GM21423 (cell line): ENCODE data around the gene APEH.

ENCODE experiments used
- ATAC-seq: cut with Tn5 transposase; IDR thresholded peaks from one replicate; pipeline ENCODE4 v1.9.1; 2021; ENCODE audit warnings: mild to moderate bottlenecking, moderate library complexity; ENCODE audit not compliant: unreplicated experiment

Gene APEH

DNA sequence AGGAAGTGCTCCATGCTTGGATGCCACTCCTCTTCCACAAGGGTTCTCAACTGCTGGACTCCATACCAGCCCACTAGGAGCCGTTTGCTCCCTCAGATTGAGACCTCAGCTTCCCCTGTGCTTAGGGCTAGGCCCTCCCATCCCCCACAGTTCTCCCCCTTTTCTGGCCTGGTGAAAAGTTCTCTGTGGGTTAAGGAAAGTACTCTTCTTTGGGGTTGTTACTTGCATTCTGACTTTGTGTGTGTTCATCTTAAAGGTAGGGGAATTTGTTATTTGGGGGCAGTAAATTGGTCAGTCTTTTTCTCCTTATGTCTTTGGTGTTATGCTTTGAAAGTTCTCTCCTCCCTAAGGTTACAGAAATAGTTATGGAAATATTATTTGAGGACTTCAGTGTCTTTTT, 24.0 kb upstream of the APEH start:
- ATAC-seq: no peak

DNA sequence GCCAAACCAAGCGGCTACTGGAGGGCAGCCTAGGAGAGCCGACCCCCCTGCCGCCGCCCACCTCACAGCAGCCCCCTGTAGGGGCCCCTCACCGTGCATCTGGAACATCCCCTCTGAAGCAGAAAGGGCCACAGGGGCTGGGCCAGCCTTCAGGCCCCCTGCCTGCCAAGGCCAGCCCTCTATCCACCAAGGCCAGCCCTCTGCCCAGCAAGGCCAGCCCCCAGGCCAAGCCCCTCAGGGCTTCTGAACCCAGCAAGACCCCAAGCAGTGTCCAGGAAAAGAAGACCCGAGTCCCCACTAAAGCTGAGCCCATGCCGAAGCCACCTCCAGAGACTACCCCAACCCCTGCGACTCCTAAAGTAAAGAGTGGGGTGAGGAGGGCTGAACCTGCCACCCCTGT, 23.5 kb upstream of the APEH start:
- no peak for ATAC-seq

DNA sequence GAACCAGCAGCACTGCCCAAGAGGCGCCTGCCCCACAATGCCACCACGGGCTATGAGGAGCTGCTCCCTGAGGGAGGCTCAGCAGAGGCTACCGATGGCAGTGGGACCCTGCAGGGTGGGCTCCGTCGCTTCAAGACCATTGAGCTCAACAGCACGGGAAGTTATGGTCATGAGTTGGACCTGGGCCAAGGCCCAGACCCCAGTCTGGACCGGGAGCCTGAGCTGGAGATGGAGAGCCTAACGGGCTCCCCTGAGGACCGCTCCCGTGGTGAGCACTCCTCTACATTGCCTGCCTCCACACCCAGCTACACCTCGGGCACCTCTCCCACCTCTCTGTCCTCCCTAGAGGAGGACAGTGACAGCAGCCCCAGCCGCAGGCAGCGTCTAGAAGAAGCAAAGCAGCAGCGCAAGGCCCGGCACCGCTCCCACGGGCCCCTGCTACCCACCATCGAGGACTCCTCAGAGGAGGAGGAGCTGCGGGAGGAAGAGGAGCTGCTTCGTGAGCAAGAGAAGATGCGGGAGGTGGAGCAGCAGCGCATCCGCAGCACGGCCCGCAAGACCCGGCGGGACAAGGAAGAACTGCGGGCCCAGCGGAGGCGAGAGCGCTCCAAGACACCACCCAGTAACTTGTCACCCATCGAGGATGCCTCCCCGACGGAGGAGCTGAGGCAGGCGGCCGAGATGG, 21.8 kb upstream of the APEH start:
- no peak for ATAC-seq

DNA sequence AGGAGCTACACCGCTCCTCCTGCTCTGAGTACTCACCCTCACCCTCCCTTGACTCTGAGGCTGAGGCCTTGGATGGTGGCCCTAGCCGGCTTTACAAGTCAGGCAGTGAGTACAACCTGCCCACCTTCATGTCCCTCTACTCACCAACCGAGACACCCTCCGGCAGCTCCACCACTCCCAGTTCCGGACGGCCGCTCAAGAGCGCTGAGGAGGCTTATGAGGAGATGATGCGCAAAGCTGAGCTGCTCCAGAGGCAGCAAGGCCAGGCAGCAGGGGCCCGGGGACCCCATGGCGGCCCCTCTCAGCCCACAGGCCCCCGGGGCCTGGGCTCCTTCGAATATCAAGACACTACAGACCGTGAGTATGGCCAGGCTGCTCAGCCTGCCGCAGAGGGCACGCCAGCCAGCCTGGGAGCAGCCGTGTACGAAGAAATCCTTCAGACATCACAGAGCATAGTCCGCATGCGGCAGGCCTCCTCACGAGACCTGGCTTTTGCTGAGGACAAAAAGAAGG, 21.2 kb upstream of the APEH start:
- ATAC-seq: no peak

DNA sequence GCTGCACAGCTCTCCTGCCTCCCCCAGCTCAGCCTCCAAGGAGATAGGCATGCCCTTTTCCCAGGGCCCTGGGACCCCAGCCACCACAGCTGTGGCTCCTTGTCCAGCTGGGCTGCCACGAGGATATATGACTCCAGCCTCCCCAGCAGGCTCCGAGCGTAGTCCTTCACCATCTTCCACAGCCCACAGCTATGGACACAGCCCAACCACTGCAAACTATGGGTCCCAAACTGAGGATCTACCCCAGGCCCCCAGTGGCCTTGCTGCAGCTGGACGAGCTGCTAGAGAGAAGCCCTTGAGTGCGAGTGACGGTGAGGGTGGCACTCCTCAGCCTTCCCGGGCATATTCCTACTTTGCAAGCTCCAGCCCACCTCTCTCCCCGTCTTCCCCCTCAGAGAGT, 20.5 kb upstream of the APEH start:
- ATAC-seq: no peak

DNA sequence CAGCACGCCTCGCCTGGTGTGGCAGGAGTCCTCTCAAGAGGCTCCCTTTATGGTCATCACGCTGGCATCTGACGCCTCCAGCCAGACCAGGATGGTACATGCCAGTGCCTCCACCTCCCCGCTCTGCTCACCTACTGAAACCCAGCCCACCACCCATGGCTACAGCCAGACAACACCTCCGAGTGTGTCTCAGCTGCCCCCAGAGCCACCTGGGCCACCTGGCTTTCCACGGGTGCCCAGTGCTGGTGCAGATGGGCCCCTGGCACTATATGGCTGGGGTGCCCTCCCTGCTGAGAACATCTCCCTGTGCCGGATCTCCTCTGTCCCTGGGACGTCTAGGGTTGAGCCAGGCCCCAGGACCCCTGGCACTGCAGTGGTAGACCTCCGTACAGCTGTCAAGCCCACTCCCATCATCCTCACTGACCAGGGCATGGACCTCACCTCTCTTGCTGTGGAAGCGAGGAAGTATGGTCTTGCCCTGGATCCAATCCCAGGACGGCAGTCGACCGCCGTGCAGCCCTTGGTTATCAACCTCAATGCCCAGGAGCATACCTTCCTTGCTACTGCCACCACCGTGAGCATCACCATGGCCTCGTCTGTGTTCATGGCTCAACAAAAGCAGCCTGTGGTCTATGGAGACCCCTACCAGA, 19.9 kb upstream of the APEH start:
- no peak for ATAC-seq

DNA sequence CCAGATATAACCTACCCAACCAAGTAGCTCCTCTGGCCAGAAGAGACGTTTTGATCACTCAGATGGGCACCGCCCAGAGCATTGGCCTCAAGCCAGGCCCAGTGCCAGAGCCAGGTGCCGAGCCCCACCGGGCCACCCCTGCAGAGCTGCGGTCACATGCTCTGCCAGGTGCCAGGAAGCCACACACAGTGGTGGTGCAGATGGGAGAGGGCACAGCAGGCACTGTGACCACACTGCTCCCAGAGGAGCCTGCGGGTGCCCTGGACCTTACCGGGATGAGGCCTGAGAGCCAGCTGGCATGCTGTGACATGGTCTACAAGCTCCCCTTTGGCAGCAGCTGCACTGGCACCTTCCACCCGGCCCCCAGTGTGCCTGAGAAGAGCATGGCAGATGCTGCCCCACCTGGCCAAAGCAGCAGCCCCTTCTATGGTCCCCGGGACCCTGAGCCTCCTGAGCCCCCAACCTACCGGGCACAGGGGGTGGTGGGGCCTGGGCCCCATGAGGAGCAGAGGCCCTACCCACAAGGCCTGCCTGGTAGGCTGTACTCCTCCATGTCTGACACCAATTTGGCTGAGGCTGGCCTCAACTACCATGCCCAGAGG, 19.1 kb upstream of the APEH start:
- no peak for ATAC-seq

DNA sequence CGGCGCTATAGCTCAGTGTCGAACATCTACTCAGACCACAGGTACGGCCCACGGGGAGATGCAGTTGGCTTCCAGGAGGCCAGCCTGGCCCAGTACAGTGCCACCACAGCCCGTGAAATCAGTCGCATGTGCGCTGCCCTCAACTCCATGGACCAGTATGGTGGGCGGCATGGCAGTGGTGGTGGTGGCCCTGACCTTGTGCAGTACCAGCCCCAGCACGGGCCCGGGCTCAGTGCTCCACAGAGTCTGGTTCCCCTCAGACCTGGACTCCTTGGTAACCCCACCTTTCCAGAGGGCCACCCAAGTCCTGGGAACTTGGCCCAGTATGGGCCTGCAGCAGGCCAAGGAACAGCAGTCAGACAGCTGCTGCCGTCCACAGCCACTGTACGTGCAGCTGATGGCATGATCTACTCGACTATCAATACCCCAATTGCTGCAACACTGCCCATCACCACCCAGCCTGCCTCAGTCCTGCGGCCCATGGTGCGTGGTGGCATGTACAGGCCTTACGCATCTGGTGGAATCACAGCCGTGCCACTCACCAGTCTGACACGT, 18.3 kb upstream of the APEH start:
- no peak for ATAC-seq

DNA sequence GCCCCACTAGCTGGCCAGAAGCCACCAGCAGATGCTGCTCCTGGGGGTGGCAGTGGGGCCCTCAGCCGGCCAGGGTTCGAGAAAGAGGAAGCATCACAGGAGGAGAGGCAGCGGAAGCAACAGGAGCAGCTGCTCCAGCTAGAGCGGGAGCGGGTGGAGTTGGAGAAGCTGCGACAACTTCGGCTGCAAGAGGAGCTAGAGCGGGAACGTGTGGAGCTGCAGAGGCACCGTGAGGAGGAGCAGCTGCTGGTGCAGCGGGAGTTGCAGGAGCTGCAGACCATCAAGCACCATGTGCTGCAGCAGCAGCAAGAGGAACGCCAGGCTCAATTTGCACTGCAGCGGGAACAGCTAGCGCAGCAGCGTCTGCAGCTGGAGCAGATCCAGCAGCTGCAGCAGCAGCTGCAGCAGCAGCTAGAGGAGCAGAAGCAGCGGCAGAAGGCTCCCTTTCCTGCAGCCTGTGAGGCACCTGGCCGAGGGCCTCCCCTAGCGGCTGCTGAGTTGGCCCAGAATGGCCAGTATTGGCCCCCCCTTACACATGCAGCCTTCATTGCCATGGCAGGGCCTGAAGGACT, 17.5 kb upstream of the APEH start:
- no peak for ATAC-seq

DNA sequence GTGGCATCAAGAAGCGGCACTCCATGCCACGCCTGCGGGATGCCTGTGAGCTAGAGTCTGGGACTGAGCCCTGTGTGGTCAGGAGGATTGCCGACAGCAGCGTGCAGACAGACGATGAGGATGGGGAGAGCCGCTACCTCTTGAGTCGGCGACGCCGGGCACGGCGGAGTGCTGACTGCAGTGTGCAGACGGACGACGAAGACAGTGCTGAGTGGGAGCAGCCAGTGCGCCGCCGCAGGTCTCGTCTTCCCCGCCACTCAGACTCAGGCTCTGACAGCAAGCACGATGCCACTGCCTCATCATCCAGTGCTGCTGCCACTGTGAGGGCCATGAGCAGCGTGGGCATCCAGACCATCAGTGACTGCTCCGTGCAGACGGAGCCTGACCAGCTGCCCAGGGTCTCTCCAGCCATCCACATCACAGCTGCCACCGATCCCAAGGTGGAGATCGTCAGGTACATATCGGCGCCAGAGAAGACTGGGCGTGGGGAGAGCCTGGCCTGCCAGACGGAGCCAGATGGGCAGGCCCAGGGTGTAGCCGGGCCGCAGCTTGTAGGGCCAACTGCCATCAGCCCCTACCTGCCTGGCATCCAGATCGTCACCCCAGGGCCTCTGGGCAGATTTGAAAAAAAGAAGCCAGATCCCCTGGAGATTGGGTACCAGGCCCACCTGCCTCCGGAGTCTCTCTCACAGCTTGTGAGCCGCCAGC, 16.8 kb upstream of the APEH start:
- ATAC-seq: no peak

DNA sequence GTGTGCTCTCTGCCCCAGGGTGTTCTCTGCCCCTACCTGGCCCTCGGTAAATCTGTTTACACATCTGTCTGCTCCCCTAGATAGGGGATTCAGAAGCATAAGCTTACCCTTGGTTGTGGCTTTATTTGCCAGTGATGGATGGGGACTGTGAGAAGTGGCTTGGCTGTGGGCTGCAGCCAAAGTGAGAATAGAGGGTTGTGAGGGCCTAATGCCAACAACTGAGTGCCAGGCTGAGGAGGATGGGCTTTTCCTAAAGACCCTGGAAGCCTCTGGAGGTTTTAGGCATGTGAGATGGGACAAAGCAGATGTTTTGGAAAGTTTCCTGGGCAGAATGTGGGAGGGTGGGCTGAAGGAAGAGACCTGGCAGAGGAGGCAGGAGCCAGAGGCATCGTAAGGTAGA, 15.4 kb upstream of the APEH start:
- ATAC-seq: no peak

DNA sequence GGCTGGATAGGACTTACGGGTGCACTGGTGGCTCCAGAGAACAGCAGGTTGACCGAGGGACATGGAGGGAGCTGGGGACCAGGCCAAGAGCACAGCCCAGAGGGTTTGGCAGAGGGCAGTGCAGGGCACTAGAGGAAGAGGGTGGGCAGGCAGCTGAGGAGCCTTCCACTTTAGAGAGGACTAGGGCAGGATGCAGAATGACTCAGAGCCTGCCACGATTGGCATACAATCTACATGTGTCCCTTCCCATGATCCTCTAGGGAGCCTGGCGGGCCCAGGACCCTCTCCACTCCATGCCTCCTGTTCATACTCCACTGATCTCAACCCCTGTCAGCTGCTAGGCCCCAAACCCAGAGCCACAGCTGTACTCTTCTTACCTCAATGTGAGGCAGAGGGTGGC, 14.4 kb upstream of the APEH start:
- no peak for ATAC-seq

DNA sequence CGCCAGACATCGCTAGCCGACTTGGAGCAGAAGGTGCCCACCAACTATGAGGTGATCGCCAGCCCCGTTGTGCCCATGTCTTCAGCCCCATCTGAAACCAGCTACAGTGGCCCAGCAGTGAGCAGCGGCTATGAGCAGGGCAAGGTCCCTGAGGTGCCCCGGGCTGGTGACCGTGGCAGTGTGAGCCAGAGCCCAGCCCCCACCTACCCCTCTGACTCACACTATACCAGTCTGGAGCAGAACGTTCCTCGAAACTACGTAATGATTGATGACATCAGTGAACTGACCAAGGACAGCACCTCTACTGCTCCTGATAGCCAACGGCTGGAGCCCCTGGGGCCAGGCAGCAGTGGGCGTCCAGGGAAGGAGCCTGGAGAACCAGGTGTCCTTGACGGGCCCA, 12.9 kb upstream of the APEH start:
- ATAC-seq: no peak

DNA sequence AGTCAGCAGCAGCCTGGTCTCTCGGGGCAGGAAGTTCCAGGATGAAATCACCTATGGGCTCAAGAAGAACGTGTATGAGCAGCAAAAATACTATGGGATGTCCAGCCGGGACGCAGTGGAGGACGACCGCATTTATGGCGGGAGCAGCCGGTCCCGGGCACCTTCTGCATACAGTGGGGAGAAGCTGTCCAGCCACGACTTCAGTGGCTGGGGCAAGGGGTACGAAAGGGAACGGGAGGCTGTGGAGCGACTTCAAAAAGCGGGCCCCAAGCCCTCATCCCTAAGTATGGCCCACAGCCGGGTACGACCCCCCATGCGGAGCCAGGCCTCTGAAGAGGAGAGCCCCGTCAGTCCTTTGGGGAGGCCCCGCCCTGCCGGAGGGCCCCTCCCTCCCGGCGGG, 12.1 kb upstream of the APEH start:
- no peak for ATAC-seq

DNA sequence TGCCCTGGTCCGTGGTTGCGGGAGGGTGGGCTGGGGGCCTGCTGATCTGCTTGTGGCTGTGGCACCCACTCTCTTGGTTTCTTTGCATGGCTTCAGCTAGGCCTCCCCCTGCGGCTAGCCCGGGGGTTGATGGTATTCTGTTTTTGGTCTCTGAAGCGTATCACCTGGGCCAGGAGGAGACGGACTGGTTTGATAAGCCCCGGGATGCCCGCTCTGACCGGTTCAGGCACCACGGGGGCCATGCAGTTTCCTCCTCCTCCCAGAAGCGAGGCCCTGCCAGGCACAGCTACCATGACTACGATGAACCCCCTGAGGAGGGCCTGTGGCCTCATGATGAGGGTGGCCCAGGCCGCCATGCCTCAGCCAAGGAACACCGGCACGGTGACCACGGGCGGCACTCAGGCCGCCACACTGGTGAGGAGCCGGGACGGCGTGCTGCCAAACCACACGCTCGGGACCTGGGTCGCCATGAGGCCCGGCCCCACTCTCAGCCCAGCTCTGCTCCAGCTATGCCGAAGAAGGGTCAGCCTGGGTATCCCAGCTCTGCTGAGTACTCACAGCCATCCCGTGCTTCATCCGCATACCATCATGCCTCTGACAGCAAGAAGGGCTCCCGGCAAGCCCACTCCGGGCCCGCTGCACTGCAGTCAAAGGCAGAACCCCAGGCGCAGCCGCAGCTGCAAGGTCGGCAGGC, 11.3 kb upstream of the APEH start:
- ATAC-seq: no peak

DNA sequence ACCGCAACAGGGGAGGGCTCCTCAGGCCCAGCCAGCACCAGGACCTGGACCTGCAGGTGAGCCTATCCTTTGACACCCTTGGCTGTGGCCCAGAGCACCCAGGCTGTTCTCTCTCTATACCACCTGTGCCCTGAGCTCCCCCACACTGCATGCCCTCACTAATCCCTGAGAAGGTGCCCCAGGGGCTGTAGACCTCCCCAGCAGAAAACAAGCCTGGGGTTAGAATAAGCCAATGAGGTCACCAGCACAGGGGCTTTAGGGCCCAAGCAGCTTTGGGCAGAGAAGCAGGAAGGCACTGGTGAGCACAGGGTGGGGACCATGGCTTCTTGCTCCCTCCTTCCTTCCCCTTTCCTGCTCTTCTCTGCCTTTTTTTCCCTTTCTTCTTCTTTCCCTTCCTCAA, 10.3 kb upstream of the APEH start:
- no peak for ATAC-seq

DNA sequence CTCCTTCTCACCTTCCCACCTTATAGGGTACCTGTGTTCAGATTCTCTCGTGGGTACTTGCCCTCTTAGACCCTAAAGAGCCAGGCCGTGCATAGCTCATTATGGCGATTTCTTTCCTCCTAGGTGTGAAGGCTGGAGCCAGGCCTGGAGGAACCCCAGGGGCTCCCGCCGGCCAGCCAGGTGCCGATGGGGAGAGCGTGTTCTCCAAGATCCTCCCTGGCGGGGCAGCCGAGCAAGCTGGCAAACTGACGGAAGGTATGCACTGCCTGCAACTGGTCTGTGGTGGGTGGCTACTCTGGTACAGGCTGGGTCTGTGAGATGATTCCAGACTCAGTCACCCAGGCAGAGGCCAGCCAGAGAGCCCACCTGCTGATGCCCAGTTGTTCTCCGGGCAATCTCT, 9.9 kb upstream of the APEH start:
- ATAC-seq: no peak

DNA sequence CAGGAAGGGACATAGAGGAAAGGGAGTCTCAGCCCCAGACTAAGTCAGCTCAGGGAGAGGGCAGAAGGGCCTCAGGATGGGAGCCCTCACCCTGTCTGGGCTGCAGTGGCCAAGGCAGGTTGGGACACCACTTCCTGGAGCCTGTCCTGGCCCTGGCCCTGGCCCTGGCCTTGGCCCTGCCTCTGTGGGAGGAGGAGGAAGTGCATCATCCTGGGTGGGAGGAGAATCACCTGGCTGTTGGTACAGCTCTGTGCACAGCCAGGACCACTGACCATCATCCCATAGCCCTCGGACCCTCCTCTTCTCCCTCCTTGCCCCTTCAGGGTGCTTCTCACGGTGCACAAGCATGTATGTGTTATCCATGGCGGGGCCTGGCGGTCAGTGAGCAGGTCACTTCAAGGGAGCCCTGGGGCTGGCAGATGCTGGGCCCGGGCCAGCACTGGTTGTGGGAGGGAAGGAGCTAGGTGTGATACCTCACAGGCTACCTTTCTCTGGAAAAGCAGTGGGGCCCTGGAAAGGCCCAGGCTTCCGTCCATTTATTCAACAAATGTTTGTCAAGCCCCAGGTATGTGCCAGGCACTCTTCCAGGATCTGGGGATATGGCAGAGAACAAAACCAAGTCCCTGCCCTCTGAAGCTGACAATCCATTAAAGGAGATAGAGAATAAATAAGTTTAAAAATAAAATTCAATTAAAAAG, 8.2 kb upstream of the APEH start:
- ATAC-seq: no peak

DNA sequence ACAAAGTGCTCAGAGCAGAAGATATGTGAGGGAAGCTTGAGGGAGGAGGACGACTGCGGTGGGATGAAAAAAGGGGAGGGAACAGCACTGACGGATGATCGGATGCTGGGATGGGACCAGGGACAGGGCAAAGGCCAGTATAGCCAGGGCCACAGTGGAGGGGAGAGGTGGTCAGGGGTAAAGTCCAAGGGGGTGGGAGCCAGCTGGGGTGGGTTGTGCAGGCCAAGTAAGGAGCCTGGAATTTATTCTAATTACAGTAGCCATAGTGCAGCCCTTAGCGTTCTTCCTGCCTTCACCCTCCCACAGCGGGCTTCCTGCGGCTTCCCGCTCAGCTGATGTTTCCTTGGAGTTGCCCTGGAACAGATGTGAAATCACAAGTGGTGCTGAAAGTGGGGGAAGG, 7.6 kb upstream of the APEH start:
- no peak for ATAC-seq
